ENCODE results near the gene ZNF516. TPM values are rescaled to one million over a fixed set of nuclear protein-coding genes. Genes with fewer than 3 reads are reported as not detected.

Gene ZNF516
- total RNA-seq, 2 experiments from 2014 or later, result 7.4 to 8.4 TPM

DNA sequence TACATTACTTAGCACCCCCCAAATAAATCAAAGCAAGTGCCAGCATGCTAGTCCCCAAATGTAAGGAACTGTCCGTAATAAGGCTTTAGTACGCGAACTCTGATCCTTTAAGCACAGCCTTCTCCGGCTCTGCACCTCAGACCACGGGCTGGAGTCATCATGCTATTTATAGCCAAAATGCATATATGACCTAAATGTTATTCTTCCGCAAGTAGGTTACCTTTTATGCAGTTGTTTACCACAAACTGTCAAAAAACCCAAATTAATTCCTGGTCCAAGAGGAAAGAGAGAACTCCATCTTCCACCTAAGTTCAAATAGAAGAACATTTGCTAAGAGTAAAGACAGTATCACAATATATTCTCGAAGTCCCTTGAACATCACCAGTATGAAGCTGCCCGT lies 42.7 kb downstream of the ZNF516 start:
- Mint-ChIP-seq H3K27ac (no peak overlapping the region), H3K4me1 (ENCODE audit: low read depth) (peaks cover 41% of the 10 kb centered on the region), H3K4me3 (no peak overlapping the region), H3K27me3 (ENCODE audit: low read depth) (peaks cover 3% of the 10 kb centered on the region), H3K36me3 (ENCODE audit: low read depth) (no peaks in the 10 kb centered on the region), H3K9me3 (no peaks in the 10 kb centered on the region)
- CTCF ChIA-PET, result no interaction called here
- intact Hi-C loops (cut with micrococcal nuclease), result no loop called here
- DNase-seq, result no peak

DNA sequence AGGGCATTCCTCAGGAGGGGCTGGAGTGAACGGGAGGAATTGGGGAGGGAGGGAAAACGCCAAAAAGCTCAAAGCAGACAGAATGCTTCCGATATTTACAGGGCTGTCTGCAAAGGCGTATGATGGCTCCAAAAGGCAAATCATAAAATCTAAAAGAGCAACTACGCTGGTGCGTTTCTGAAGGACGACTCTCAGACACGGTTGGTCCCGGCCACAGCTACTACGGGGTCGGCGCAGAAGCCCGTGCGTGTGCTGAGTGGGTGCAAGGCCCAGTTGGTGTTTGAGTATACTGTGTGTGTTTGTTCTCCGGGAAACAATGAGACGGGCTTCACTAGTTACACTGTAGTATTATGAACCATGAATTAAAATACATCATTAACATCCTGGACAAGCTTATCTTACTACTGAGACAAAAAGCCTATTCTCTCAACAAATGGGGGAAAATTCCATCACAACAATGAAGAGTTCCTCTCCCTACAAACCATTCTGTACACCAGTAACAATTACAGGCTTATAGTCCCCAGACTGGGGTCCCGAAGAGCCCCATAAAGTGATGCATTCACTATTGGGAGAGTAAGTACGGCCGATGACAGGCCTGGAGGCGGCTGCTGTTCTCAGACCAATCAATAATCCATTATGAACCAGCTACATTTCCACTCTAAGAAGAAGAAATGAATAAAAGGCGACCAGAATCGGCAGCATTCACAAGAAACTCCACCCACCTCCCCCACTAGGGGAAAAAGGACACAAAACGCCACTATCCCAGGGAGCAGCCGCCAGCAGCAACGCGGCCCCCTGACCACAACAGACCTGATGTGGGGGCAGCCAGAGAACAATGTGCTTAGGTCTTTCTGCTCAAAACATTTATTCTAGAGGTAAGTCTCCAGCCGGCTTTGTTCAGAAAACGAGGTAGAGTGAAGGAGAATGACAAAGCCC lies 43.4 kb downstream of the ZNF516 start:
- Mint-ChIP-seq H3K27ac (no peak overlapping the region), H3K27me3 (ENCODE audit: low read depth) (peaks cover 3% of the 10 kb centered on the region), H3K36me3 (ENCODE audit: low read depth) (no peaks in the 10 kb centered on the region), H3K4me3 (peak overlapping the region; percentile 76), H3K4me1 (ENCODE audit: low read depth) (peaks cover 39% of the 10 kb centered on the region), H3K9me3 (no peaks in the 10 kb centered on the region)
- intact Hi-C loops (cut with micrococcal nuclease), result loop anchor here (2.0 kb wide), 3 partner anchors 41 to 77 kb away; no protein-coding TSS in a partner anchor
- DNase-seq, result no peak
- CTCF ChIA-PET, result interaction anchor here (0.6 to 1.3 kb wide), 5 partner anchors 9 to 53 kb away, joined by 3 to 6 read pairs (median 4); no protein-coding TSS in a partner anchor

DNA sequence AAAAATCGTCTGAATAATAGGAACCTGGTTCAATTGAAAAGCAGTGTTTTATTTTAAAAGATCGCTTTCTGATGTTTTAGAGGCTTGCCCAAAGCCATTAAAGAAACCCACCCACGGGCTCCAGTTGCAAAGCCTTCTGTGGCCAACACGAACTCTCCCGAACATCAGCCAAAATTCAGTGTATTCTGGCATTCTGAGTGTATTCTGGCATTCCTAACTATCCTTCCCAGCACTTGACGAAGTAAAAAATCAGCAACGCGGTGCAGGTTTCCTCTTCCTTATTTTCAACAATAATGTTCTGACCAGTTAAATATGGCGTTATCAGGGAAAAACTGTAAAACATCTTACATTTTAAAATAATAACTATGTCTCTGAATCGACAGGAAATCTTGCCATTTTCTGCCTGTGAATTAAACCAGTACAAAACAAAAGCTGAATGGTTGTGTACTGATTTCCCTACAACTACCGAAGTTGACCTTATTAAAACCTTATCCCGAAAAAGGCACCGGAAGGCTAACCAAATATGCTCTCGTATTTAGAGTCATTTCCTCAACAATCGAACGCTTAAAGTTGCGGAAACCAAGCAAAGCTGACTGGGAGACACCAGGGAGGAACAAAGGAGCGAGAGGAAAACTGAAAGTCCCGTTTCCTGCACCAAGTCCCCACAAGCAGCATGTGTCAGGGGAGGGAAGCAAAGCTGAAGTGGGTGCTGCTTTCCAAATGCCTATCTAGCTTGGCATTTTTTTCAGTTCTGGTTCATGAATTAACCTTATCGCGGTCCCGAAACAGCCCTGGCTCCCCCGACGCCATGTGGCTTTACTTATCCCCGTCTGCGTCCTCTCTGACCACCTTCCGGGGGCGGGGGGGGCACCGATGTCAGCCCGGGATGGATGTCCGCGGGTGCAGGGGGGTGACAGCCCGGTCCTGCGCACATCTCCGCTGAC lies 44.3 kb downstream of the ZNF516 start:
- Mint-ChIP-seq H3K4me3 (peak overlapping the region; percentile 76), H3K27ac (peak overlapping the region; percentile 74), H3K4me1 (ENCODE audit: low read depth) (peaks cover 39% of the 10 kb centered on the region), H3K36me3 (ENCODE audit: low read depth) (no peaks in the 10 kb centered on the region), H3K27me3 (ENCODE audit: low read depth) (peaks cover 3% of the 10 kb centered on the region), H3K9me3 (no peaks in the 10 kb centered on the region)
- CTCF ChIA-PET, result interaction anchor here (0.5 to 1.5 kb wide), 8 partner anchors 10 to 252 kb away, joined by 3 to 6 read pairs (median 4); no protein-coding TSS in a partner anchor
- intact Hi-C loops (cut with micrococcal nuclease), result loop anchor here (2.0 kb wide), 3 partner anchors 40 to 76 kb away; no protein-coding TSS in a partner anchor
- peak; percentile 54 for DNase-seq

DNA sequence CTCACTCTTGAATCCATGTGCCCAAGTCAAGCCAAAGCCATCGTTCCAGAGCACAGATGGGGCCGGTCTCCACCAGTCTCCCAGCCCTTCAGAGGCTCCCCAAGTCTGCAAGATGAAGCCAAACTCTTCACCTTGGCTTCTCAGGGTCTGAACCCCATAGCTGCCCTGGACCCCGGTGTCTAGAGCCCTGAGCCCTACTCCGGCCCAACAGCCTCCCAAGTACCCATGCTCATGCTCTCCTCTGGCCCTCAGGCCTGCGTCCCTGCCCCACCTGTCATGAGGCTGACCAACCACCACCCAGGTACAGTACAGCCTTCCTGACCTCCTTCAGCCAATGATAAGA lies 46.0 kb downstream of the ZNF516 start:
- no peak overlapping the region for H3K27ac Mint-ChIP-seq
- no peaks in the 10 kb centered on the region for H3K9me3 Mint-ChIP-seq
- intact Hi-C loops (cut with micrococcal nuclease), result no loop called here

DNA sequence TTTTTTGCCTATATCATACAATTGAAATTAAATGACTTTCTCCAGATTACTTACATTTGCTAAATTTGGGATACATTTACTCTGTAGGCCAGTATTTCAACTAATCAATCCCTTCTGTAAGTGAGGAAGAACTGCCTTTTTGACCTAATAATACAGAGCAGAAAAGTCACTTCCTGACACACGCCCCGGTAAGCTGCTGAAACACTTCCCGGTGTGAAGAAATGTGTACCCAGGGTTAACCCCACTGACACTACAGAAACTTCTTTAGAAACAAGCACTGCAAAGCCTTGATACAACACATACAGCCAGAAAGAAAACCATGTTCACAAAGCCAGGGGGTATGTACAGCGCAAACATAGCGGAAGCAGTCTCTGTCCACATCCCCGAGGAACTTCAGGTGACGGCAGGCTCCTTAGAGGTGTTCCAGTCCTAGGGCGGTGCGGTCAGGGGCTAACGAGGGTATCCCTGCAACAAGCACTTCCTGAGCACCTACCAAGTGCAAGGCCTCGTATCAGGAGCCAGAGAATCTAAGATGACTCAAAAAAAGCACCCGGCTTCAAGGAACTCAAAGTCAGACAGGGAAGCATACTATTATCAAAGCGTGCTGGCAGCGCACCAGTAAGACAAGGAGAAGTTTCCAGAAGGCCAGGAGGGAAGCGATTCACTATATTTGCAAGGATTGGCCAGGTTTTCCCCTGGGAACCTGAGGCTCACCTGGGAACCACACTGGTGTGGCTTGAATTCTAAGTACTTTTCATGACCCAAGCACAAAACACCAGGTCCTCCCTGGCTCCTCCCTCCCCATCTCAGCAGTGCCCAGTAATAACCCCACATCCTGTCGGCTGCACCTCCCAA lies 46.6 kb downstream of the ZNF516 start:
- intact Hi-C loops (cut with micrococcal nuclease), result no loop called here
- Mint-ChIP-seq H3K27ac (no peak overlapping the region), H3K4me1 (ENCODE audit: low read depth) (peaks cover 43% of the 10 kb centered on the region), H3K4me3 (no peak overlapping the region), H3K36me3 (ENCODE audit: low read depth) (no peaks in the 10 kb centered on the region), H3K9me3 (no peaks in the 10 kb centered on the region), H3K27me3 (ENCODE audit: low read depth) (peaks cover 3% of the 10 kb centered on the region)
- CTCF ChIA-PET, result no interaction called here
- DNase-seq, result no peak

More for the DNA sequence above, 46.0 kb downstream of the ZNF516 start:
- H3K27me3 Mint-ChIP-seq (ENCODE audit: low read depth), result peaks cover 3% of the 10 kb centered on the region
- no peaks in the 10 kb centered on the region for H3K36me3 Mint-ChIP-seq (ENCODE audit: low read depth)
- no peak for DNase-seq
- H3K4me3 Mint-ChIP-seq, result no peak overlapping the region
- CTCF ChIA-PET, result interaction anchor here (0.6 kb wide), 2 partner anchors 38 to 270 kb away, joined by 3 read pairs; no protein-coding TSS in a partner anchor
- H3K4me1 Mint-ChIP-seq (ENCODE audit: low read depth), result peaks cover 43% of the 10 kb centered on the region

DNA sequence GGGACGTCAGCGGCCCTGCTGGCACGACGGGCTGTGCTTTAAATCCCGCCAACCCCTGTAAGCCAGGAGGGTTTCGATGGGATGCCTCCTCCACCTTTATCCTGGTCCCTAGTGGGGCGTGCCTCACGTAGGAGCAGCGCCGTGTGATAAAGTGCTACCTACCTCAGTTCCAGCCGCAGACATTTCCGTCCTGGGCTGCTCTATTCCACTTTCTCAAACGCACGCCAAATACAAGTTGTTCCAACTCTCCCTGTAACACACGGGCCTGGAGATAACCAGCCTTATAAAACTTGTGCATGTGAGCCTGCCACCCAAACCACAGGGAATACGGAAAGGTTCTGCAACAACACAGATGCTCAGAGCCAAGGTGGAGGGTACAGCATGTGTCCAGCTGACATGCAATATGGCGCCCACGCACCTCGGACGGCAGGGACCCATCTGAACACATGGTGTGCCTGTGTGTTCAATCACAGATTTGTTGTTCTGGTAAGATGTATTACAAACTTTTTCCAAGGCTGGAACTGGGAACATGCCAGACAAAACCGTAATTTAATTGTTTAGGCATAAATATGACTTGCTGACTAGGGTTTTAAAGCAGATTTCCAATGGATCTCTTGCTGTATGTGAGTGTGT lies 47.7 kb downstream of the ZNF516 start:
- Mint-ChIP-seq H3K4me3 (no peak overlapping the region), H3K27me3 (ENCODE audit: low read depth) (peaks cover under 1% of the 10 kb centered on the region)
- intact Hi-C loops (cut with micrococcal nuclease), result no loop called here

DNA sequence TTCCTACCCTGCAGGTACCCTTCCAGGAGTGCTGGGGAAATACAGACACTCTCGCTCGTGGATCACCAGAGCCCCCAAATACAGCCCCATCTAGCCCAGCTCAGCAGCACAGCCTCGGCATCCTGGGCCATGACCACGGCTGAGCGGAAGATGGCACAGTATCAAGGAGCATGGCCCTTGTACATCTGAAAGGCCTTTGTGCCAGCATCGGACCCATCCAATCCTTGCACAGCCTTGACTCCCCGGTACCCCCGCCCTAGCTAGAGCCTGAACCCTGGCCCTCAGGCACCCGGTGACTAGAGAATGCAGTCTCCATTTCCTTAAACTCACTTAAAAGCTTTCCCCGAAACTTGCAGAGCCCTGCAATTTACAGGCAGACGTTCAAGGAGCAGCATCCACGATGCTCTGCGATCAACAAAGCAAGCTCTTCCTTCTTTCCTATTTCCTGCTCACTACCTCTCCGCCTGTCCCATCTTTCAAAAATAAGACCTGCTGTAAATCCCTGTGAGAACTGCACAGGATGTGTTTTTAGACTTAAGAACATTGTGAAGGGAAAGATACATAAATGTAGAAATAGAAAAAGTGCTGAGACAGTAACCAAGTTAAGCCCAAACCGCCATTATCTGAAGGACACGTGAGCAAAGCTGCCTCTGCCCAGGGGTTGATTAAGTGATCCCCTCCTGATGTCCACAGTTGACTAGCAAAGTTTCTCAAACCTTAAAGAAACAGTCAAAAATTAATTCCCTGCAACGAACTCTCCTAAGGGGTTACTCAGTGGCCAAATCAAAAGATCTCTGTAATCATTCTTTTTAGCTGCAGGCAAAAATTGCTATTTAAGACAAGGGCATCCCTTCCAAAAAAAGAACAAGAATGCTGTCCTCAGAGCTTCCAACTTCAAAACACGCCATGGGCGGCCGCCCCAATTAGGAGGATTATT lies 48.5 kb downstream of the ZNF516 start:
- Mint-ChIP-seq H3K27ac (no peak overlapping the region), H3K9me3 (no peaks in the 10 kb centered on the region), H3K36me3 (ENCODE audit: low read depth) (no peaks in the 10 kb centered on the region), H3K27me3 (ENCODE audit: low read depth) (no peaks in the 10 kb centered on the region), H3K4me1 (ENCODE audit: low read depth) (peaks cover 34% of the 10 kb centered on the region), H3K4me3 (no peak overlapping the region)
- CTCF ChIA-PET, result interaction anchor here (0.5 to 1.2 kb wide), 2 partner anchors 20 to 45 kb away, joined by 3 to 4 read pairs; no protein-coding TSS in a partner anchor
- intact Hi-C loops (cut with micrococcal nuclease), result no loop called here
- DNase-seq, result no peak

More for the DNA sequence above, 47.7 kb downstream of the ZNF516 start:
- CTCF ChIA-PET, result interaction anchor here (0.5 kb wide), 1 partner anchor 21 kb away, joined by 3 read pairs; no protein-coding TSS in a partner anchor
- DNase-seq, result no peak
- Mint-ChIP-seq H3K4me1 (ENCODE audit: low read depth) (peaks cover 40% of the 10 kb centered on the region), H3K9me3 (no peaks in the 10 kb centered on the region), H3K36me3 (ENCODE audit: low read depth) (no peaks in the 10 kb centered on the region), H3K27ac (no peak overlapping the region)

DNA sequence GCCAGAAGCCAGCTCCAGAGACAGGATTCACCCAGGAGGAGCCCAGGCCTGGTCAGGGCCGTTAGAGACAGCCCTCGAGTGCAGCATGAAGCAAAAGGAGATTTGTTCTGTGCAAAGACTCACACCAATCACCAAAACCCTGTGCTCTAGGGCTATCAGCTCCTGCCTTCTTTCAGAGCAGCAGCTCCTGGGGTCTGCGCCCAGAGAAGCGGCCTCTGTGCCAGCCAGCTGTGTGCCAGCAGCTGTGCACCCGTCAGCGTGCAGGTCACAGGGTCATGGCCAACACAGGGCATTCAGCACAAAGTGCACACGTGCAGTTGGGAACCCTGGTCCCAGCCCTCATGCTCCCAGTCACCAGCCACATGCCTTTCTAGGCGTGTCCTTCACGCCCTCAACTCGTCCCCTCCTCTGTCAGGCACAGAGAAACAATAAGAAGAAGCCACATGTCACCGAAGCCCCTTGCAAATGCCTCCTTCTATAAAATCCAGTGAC lies 49.3 kb downstream of the ZNF516 start:
- intact Hi-C loops (cut with micrococcal nuclease), result no loop called here
- H3K27ac Mint-ChIP-seq, result no peak overlapping the region

DNA sequence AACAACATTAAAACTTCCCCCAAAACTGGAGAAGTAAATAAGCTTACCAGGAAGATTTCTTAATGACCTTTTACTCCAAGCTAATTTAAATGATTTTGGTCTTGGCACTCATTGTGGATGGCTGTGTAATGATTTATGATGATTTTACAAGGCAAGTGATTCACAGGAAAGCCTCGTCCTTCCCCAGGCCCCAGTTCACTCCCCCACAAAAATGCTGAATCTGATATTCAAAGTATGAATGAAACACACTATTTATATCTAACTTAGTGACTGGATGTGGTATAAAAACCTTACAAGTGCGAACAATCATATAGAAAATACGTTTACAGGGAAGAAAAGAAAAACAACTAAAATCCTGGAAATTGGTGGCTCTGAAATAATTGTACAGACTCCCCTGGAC lies 49.8 kb downstream of the ZNF516 start:
- H3K4me3 Mint-ChIP-seq, result no peak overlapping the region
- no peaks in the 10 kb centered on the region for H3K27me3 Mint-ChIP-seq (ENCODE audit: low read depth)
- no peak overlapping the region for H3K27ac Mint-ChIP-seq
- CTCF ChIA-PET, result interaction anchor here (1.0 kb wide), 1 partner anchor 264 kb away, joined by 3 read pairs; no protein-coding TSS in a partner anchor
- no peaks in the 10 kb centered on the region for H3K9me3 Mint-ChIP-seq
- H3K36me3 Mint-ChIP-seq (ENCODE audit: low read depth), result peaks cover 4% of the 10 kb centered on the region
- H3K4me1 Mint-ChIP-seq (ENCODE audit: low read depth), result peaks cover 24% of the 10 kb centered on the region
- no peak for DNase-seq
- intact Hi-C loops (cut with micrococcal nuclease), result no loop called here

More for the DNA sequence above, 49.3 kb downstream of the ZNF516 start:
- CTCF ChIA-PET, result interaction anchor here (1.0 to 1.2 kb wide), 2 partner anchors 45 to 264 kb away, joined by 3 to 4 read pairs; no protein-coding TSS in a partner anchor
- Mint-ChIP-seq H3K27me3 (ENCODE audit: low read depth) (no peaks in the 10 kb centered on the region), H3K4me1 (ENCODE audit: low read depth) (peaks cover 29% of the 10 kb centered on the region), H3K36me3 (ENCODE audit: low read depth) (peaks cover under 1% of the 10 kb centered on the region), H3K4me3 (no peak overlapping the region), H3K9me3 (no peaks in the 10 kb centered on the region)
- DNase-seq, result no peak

DNA sequence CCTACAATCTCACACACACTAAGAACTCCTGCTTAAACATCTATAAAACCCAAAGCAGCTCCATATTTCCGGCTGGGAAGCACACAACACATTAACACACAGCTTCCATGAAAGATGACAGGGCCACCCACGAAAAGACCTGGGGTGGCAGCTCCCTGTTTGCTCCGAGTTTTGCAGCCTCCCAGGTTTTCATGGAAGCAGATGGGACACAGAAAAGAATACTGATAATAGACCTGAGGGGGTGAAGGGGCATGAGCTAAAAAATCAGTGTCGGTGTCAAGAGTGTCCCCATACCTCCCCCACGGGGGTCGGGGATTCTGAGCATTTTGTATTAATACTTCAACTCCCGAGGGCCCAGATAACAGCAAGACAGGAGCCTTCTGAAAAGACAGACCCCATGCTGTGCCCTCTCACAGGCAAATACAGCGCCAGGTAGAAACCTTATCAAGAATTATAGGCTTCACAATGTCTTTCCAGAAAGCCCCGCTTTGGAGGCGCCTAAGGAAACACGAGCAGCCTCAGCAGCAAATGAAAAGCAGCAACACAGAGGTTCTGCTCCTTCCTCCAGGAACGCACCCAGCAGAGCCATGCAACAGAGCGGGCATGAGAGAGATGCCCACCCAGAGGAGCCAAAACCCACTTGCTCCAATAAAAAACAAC lies 50.5 kb downstream of the ZNF516 start:
- H3K27me3 Mint-ChIP-seq (ENCODE audit: low read depth), result no peaks in the 10 kb centered on the region
- H3K4me1 Mint-ChIP-seq (ENCODE audit: low read depth), result peaks cover 19% of the 10 kb centered on the region
- intact Hi-C loops (cut with micrococcal nuclease), result no loop called here
- peaks cover 4% of the 10 kb centered on the region for H3K36me3 Mint-ChIP-seq (ENCODE audit: low read depth)
- CTCF ChIA-PET, result no interaction called here
- no peaks in the 10 kb centered on the region for H3K9me3 Mint-ChIP-seq
- DNase-seq, result no peak
- H3K4me3 Mint-ChIP-seq, result no peak overlapping the region
- no peak overlapping the region for H3K27ac Mint-ChIP-seq

Measured in activated naive CD4-positive, alpha-beta T cell treated with anti-CD3 and anti-CD28 coated beads for 36 hours (primary cell).